ENCODE results near the gene MAX.

- TF ChIP-seq, protein P1, sequence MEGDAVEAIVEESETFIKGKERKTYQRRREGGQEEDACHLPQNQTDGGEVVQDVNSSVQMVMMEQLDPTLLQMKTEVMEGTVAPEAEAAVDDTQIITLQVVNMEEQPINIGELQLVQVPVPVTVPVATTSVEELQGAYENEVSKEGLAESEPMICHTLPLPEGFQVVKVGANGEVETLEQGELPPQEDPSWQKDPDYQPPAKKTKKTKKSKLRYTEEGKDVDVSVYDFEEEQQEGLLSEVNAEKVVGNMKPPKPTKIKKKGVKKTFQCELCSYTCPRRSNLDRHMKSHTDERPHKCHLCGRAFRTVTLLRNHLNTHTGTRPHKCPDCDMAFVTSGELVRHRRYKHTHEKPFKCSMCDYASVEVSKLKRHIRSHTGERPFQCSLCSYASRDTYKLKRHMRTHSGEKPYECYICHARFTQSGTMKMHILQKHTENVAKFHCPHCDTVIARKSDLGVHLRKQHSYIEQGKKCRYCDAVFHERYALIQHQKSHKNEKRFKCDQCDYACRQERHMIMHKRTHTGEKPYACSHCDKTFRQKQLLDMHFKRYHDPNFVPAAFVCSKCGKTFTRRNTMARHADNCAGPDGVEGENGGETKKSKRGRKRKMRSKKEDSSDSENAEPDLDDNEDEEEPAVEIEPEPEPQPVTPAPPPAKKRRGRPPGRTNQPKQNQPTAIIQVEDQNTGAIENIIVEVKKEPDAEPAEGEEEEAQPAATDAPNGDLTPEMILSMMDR (IDR thresholded peaks at IDR 0.05; ENCODE audit: control extremely low read depth in 1 of 3, insufficient read depth in 1 of 3, low read depth in 1 of 3, low read length in 3 of 3) = no peak
- TF ChIP-seq NRF1 (IDR thresholded peaks at IDR 0.05; ENCODE audit: low read depth, low read length) (no peak), CHD2 (IDR thresholded peaks at IDR 0.05; ENCODE audit: low read length) (no peak)
Measured at GRCh38 chr14:65025818-65026217, 76.5 kb downstream of the MAX start.
